Natural killer cell treated with Interleukin-12 subunit alpha and Interleukin-12 subunit beta and Interleukin-15 and Interleukin-18, amount 100 ng/mL, for 72 hours (primary cell): Measurements from ENCODE around the gene COL4A2. TPM values are rescaled to one million over a fixed set of nuclear protein-coding genes. Genes with fewer than 3 reads are reported as not detected.
A peak's percentile ranks its signal among the peaks of the same experiment; 100 is the strongest.

Experiments used
- ATAC-seq, 2 donors: fragments of 150-1000 bp; cut with Tn5 transposase in 1 of 2; sonication (Bioruptor Pico), chemical (Tn5 transposase) in 1 of 2; 2 replicates each; pipeline ENCODE4 v1.10.0; 2021
- DNase-seq: peaks from one replicate; pipeline ENCODE4 v3.0.0; 2022; ENCODE audit warnings: low spot score
- H3K27ac Mint-ChIP-seq, 2 donors: 1 replicate in 1 of 2; 2 replicates in 1 of 2; pipeline ENCODE4 v1.8.0; 2022; ENCODE audit warnings: mixed read lengths in 2 of 2, mild to moderate bottlenecking in 1 of 2, moderate library complexity in 1 of 2
- H3K27me3 Mint-ChIP-seq, 2 donors: 1 replicate in 1 of 2; 2 replicates in 1 of 2; pipeline ENCODE4 v1.8.0; 2022; ENCODE audit warnings: mixed read lengths in 2 of 2
- H3K36me3 Mint-ChIP-seq: one replicate; pipeline ENCODE4 v1.8.0; 2022; ENCODE audit warnings: mixed read lengths
- H3K4me1 Mint-ChIP-seq, 2 donors: 1 replicate in 1 of 2; 2 replicates in 1 of 2; pipeline ENCODE4 v1.8.0; 2022; ENCODE audit warnings: low read depth in 2 of 2, mixed read lengths in 2 of 2, mild to moderate bottlenecking in 1 of 2
- H3K4me3 Mint-ChIP-seq: one replicate; pipeline ENCODE4 v1.8.0; 2022; ENCODE audit warnings: mixed read lengths
- H3K9me3 Mint-ChIP-seq: 2 replicates; pipeline ENCODE4 v1.8.0; 2022; ENCODE audit warnings: mixed read lengths
- total RNA-seq, 2 donors: library from RNA; stranded (reverse); gene quantifications; one replicate each; pipeline ENCODE4 v1.2.3, GENCODE V29; 2022

COL4A2 gene
- total RNA-seq, 2 donors from 2014 or later, result not detected

DNA sequence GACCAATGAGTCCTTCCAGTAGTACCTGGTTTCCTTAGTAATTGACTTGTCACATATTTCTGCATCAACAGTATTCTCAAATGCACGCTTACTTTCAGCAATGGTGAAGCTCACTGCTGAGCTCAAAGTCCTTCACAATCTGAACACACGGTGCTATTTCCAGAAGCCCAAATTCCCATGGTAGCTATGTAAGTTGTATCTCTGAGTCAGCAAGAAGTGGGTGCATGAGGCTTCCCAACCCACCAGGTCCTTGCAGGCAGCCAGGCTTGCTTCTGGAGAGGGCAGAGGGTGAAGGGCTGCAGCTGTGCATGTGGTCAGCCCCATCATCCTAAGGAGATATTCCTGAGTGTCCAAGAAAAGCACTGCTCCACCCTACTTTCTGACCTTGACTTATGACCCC is 25.7 kb downstream of the COL4A2 start:
- H3K27me3 Mint-ChIP-seq, result peaks cover 9 to 39% of the 10 kb centered on the region in 2 donors

GRCh38 chr13:110333837-110334236 is 26.8 kb downstream of the COL4A2 start:
- no peaks in the 10 kb centered on the region for H3K36me3 Mint-ChIP-seq
- ATAC-seq (no peak), DNase-seq (no peak)
- no peak overlapping the region for H3K27ac Mint-ChIP-seq
- H3K27me3 Mint-ChIP-seq, result peaks cover 8 to 43% of the 10 kb centered on the region in 2 donors
- no peaks in the 10 kb centered on the region for H3K9me3 Mint-ChIP-seq
- H3K4me3 Mint-ChIP-seq, result no peak overlapping the region
- H3K4me1 Mint-ChIP-seq, result no peaks in the 10 kb centered on the region

More for the DNA sequence above, 25.7 kb downstream of the COL4A2 start:
- H3K4me1 Mint-ChIP-seq, result no peaks in the 10 kb centered on the region
- ATAC-seq (no peak), DNase-seq (no peak)
- H3K9me3 Mint-ChIP-seq, result no peaks in the 10 kb centered on the region
- H3K4me3 Mint-ChIP-seq, result no peak overlapping the region
- no peak overlapping the region for H3K27ac Mint-ChIP-seq
- no peaks in the 10 kb centered on the region for H3K36me3 Mint-ChIP-seq

GRCh38 chr13:110334256-110334655 is 27.2 kb downstream of the COL4A2 start:
- Mint-ChIP-seq H3K4me1 (no peaks in the 10 kb centered on the region), H3K27me3 (peaks cover 12 to 43% of the 10 kb centered on the region in 2 donors), H3K27ac (no peak overlapping the region), H3K9me3 (no peaks in the 10 kb centered on the region), H3K36me3 (no peaks in the 10 kb centered on the region), H3K4me3 (no peak overlapping the region)
- ATAC-seq, result no peak
- DNase-seq, result no peak

DNA sequence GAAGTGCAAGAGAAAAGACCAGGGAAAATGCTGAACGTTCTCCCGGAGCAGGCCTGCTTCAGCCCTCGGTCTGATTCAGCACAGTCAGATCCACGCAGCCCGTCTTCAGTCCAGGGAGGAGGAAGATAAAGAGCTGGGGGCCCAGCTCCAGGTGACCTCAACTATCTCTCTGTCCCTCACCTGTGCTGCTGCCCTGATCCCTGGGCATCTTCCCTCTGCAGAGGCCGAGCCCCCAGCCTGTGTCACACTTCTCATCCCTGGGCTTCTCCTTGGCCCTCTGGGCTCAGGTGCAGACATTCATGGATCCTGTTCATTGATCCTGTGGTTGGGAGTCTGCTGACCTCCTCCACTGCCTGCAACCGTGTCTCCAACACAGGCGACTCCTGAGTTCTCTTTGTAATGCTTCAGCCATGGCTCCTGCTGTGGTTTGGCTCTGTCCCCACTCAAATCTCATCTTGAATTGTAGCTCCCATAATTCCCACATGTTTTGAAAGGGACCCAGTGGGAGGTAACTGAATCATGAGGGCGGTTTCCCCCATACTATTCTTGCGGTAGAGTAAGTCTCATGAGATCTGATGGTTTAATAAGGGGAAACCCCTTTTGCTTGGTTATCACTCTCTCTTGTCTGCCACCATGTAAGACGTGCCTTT is 27.9 kb downstream of the COL4A2 start:
- DNase-seq (no peak), ATAC-seq (no peak)
- Mint-ChIP-seq H3K27ac (no peak overlapping the region), H3K4me3 (no peak overlapping the region), H3K36me3 (no peaks in the 10 kb centered on the region), H3K4me1 (peaks cover 0 to under 1% of the 10 kb centered on the region in 2 donors), H3K27me3 (peaks cover 10 to 40% of the 10 kb centered on the region in 2 donors), H3K9me3 (no peaks in the 10 kb centered on the region)

DNA sequence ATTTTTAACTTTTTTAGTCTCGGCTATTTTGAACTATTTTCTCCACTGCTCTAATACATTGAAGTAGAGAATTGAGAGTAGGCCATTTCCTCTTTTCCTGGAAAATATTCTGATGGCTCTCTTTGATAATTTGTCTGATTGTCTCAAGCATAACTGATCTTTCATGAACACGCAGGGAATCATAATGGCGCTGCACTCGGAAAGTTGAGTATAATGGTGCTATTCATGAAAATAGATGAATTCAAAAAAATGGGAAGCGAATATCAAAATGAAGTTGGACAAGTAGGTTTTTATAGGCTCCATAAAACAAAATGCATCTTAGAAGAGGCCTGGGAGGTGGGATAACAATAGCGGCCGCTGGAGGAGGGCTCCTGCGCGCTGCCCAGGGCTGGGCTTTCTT is 29.0 kb downstream of the COL4A2 start:
- Mint-ChIP-seq H3K9me3 (no peaks in the 10 kb centered on the region), H3K36me3 (no peaks in the 10 kb centered on the region), H3K4me3 (no peak overlapping the region)

GRCh38 chr13:110336681-110337080 is 29.6 kb downstream of the COL4A2 start:
- ATAC-seq, result no peak
- no peak for DNase-seq
- Mint-ChIP-seq H3K36me3 (no peaks in the 10 kb centered on the region), H3K4me1 (peaks cover 16 to 17% of the 10 kb centered on the region in 2 donors), H3K4me3 (no peak overlapping the region), H3K27me3 (peaks cover 16 to 51% of the 10 kb centered on the region in 2 donors), H3K9me3 (no peaks in the 10 kb centered on the region), H3K27ac (no peak overlapping the region)

More for the DNA sequence above, 29.0 kb downstream of the COL4A2 start:
- DNase-seq, result no peak
- peaks cover 14 to 51% of the 10 kb centered on the region in 2 donors for H3K27me3 Mint-ChIP-seq
- H3K4me1 Mint-ChIP-seq, result peaks cover 10 to 12% of the 10 kb centered on the region in 2 donors
- ATAC-seq, result no peak
- no peak overlapping the region for H3K27ac Mint-ChIP-seq

GRCh38 chr13:110337247-110337646 is 30.2 kb downstream of the COL4A2 start:
- Mint-ChIP-seq H3K27me3 (peaks cover 18 to 46% of the 10 kb centered on the region in 2 donors), H3K4me1 (peaks cover 17 to 18% of the 10 kb centered on the region in 2 donors), H3K27ac (no peak overlapping the region), H3K36me3 (no peaks in the 10 kb centered on the region), H3K9me3 (no peaks in the 10 kb centered on the region), H3K4me3 (no peak overlapping the region)
- DNase-seq (no peak), ATAC-seq (no peak)

DNA sequence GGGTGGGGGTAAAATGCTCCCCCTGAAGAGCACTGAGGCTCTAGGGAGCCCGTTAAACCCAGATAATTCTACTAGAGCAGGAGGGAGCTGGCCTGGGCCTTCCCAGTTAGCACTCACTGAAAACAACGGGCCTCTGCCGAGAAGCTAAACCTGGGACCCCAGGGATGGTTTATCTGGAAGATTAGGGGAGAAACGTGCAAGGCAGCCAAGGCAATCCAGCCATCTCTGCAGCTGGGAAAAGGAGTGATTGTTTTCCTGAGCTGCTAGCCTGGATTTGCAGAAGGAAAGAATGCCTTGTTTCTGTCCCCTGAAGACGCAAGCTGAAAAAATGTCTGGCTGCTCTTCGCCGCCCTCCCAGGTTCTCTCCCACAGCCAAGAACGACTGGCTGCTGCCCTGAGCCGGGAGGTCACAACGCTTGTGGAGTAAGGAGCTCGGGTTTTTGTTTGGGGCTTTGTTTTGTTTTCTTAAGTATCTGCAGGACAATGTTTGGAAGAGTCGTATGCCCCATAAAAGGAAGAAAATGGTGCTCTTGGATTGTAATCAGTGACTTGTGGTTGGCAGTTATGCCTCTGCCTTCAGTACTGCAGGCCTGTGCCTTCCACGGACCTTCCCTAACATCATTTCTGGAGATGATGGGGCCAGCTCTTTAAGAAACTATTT is 31.5 kb downstream of the COL4A2 start:
- H3K4me1 Mint-ChIP-seq, result peaks cover 17 to 18% of the 10 kb centered on the region in 2 donors
- DNase-seq (no peak), ATAC-seq (no peak)
- no peak overlapping the region for H3K4me3 Mint-ChIP-seq
- no peaks in the 10 kb centered on the region for H3K9me3 Mint-ChIP-seq
- H3K27me3 Mint-ChIP-seq, result peaks cover 18 to 40% of the 10 kb centered on the region in 2 donors
- no peak overlapping the region for H3K27ac Mint-ChIP-seq
- no peaks in the 10 kb centered on the region for H3K36me3 Mint-ChIP-seq

DNA sequence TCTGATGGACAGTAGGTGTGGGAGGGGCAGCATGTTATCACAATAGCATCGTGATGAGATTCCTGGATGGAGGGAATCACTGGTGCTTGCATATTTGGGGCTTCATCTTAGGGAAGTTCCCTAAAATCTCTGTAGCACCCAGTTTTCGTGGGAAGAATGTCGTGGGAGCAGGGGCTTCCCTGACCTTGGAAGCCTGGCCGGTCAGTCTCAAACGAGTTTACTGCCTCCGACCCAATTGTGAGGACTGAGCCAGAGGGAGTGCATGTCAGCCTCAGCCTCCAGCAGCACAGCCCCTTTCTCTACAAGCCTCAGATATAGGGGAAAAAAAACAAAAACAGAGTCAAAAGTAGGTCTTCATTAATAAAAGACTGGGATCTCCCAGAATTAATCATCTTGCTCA is 32.2 kb downstream of the COL4A2 start:
- H3K27ac Mint-ChIP-seq, result no peak overlapping the region
- peaks cover 18 to 39% of the 10 kb centered on the region in 2 donors for H3K27me3 Mint-ChIP-seq
- ATAC-seq (no peak), DNase-seq (no peak)
- H3K4me1 Mint-ChIP-seq, result peaks cover 17 to 18% of the 10 kb centered on the region in 2 donors
- no peaks in the 10 kb centered on the region for H3K9me3 Mint-ChIP-seq
- H3K36me3 Mint-ChIP-seq, result no peaks in the 10 kb centered on the region
- no peak overlapping the region for H3K4me3 Mint-ChIP-seq

DNA sequence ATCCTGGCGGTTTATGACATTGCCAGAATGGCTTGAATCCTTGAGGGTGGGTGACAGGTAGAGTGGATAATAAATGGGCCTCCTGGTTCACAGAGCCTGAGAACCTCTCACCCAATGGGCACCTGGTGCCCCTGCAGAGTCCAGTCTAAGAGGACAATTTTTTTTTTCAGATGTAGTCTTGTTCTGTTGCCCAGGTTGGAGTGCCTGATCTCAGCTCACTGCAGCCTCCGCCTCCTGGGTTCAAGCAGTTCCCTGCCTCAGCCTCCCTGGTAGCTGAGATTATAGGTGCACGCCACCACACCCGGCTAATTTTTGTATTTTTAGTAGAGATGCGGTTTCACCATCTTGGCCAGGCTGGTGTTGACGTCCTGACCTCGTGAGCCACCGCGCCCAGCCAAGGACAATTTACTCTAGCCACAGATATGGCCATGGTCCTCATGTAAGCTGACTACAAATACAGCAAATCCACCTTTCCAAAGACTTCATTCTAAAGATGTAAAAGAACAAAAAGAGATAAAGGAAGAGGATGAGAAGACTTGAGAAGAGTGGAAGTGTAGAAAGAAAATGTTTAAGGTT is 33.0 kb downstream of the COL4A2 start:
- Mint-ChIP-seq H3K4me3 (peak overlapping the region; percentile 62), H3K27ac (peak overlapping the region; percentile 32 to 70), H3K36me3 (no peaks in the 10 kb centered on the region), H3K9me3 (no peaks in the 10 kb centered on the region), H3K27me3 (peaks cover 16 to 44% of the 10 kb centered on the region in 2 donors), H3K4me1 (peaks cover 17 to 18% of the 10 kb centered on the region in 2 donors)
- ATAC-seq, result no peak
- DNase-seq, result no peak

DNA sequence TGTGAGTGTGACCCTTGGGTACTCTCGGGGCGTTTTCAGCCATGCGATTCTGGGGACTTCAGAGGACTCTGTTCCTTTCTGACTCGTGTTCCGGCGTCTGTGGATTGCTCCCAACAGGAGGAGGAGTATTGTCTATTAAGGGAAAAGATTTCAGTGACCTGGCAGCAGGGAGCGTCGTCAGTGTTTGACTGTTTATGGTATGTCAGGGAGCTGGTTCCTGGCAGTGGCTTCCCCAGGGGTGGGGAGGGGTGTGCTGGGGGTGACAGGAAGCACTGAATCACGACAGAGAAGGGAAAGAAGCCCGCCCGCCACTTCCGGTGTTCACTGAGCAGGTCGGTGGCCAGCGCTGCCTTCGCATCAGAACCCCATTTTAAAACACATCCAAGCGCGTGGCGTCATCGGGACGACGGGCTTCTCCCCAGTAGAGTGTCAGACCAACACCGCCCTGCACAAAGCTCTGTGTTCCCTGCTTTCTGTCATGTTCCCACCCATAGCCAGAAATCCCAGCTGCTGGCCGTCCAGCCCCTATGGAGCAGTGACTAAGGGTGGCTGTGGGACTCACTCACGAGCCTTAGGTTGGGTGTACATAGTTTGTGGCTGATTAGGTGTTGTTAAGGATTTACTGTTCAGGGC is 33.8 kb downstream of the COL4A2 start:
- peak overlapping the region; percentile 32 to 70 for H3K27ac Mint-ChIP-seq
- no peaks in the 10 kb centered on the region for H3K9me3 Mint-ChIP-seq
- peaks cover 14 to 44% of the 10 kb centered on the region in 2 donors for H3K27me3 Mint-ChIP-seq
- DNase-seq, result no peak
- peak; percentile 78 to 81 for ATAC-seq
- H3K4me3 Mint-ChIP-seq, result peak overlapping the region; percentile 62
- H3K36me3 Mint-ChIP-seq, result no peaks in the 10 kb centered on the region
- H3K4me1 Mint-ChIP-seq, result peaks cover 17 to 18% of the 10 kb centered on the region in 2 donors

DNA sequence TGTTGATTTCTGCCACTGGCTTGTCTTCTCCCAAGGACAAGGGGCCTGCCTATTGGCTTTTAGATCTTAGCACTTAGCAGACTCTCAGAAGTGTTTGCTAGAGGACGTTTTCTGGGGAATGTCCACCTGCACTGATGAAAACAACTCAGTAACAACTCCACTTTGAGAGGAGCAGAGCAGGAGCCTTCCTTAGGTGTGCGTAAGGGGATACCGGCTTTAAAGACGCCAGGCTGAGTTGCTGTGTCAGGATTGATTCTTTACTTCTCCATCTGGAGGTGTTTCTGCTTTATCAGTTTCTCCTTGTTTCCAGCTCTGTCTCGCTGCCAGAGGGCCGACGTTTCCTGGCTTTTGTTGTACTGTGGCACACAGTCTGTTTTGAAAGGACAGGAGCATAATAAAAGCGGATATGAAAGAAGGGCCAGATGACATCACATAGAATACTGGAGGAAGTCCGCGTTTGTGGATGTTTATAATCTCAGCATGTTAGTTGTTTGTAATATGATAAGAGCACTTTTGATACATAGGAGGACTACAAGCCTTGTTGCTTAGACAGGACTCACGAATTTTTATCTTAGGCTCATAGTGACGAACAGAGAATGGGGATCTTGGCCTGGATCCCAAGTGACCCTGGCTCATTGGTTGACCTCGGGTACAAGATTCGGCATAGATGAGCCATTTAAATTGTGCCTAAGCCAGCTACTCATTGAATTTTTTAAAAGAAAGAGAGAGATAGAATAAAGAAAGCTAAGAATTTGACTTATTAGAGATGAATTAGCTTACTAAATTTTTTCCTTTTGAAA is 34.6 kb downstream of the COL4A2 start:
- ATAC-seq, result no peak
- Mint-ChIP-seq H3K4me1 (peaks cover 17 to 18% of the 10 kb centered on the region in 2 donors), H3K27ac (peak overlapping the region in 1 of 2 donors; percentile 70), H3K27me3 (peaks cover 14 to 40% of the 10 kb centered on the region in 2 donors), H3K36me3 (no peaks in the 10 kb centered on the region), H3K9me3 (no peaks in the 10 kb centered on the region), H3K4me3 (peak overlapping the region; percentile 62)
- DNase-seq, result no peak

GRCh38 chr13:110342474-110342873 is 35.4 kb downstream of the COL4A2 start:
- H3K4me3 Mint-ChIP-seq, result no peak overlapping the region
- no peaks in the 10 kb centered on the region for H3K9me3 Mint-ChIP-seq
- no peaks in the 10 kb centered on the region for H3K36me3 Mint-ChIP-seq
- peaks cover 17 to 18% of the 10 kb centered on the region in 2 donors for H3K4me1 Mint-ChIP-seq
- H3K27me3 Mint-ChIP-seq, result peaks cover 14 to 40% of the 10 kb centered on the region in 2 donors
- DNase-seq, result no peak
- ATAC-seq, result no peak
- H3K27ac Mint-ChIP-seq, result no peak overlapping the region
